ENCODE results near the gene DTX3L.
A peak's percentile ranks its signal among the peaks of the same experiment; 100 is the strongest.

The DTX3L gene

GRCh38 chr3:122564155-122564912 lies at the start of gene DTX3L, which contains the start of gene PARP9:
DTX3L (plus strand) TSS chr3:122564338; CDS start chr3:122564427, 89 bp downstream.
PARP9 (minus strand) TSS chr3:122564300; CDS start chr3:122559620, 4,680 bp downstream.
- peak; percentile 80 to 81 for DNase-seq (ENCODE audit: low read depth in 1 of 2, low spot score in 1 of 2)
- no peak for TF ChIP-seq JUND (IDR thresholded peaks at IDR 0.05; ENCODE audit: low read depth)
- in situ Hi-C loops (cut with HindIII; ENCODE audit: low pct_unique_long_range_greater_than_20kb, low sequenced_read_pairs): no loop called here

GRCh38 chr3:122515020-122515468 lies 49.1 kb upstream of the DTX3L start:
- no peak for TF ChIP-seq JUND (IDR thresholded peaks at IDR 0.05; ENCODE audit: low read depth)
- DNase-seq (ENCODE audit: low read depth in 1 of 2, low spot score in 1 of 2): no peak
- in situ Hi-C loops (cut with HindIII; ENCODE audit: low pct_unique_long_range_greater_than_20kb, low sequenced_read_pairs): no loop called here

GRCh38 chr3:122515870-122516269 lies 48.3 kb upstream of the DTX3L start:
- DNase-seq (ENCODE audit: low read depth in 1 of 2, low spot score in 1 of 2): no peak
- no peak for TF ChIP-seq JUND (IDR thresholded peaks at IDR 0.05; ENCODE audit: low read depth)
- in situ Hi-C loops (cut with HindIII; ENCODE audit: low pct_unique_long_range_greater_than_20kb, low sequenced_read_pairs): no loop called here

GRCh38 chr3:122516846-122517360 lies 47.2 kb upstream of the DTX3L start:
- in situ Hi-C loops (cut with HindIII; ENCODE audit: low pct_unique_long_range_greater_than_20kb, low sequenced_read_pairs): no loop called here
- no peak for TF ChIP-seq JUND (IDR thresholded peaks at IDR 0.05; ENCODE audit: low read depth)
- DNase-seq (ENCODE audit: low read depth in 1 of 2, low spot score in 1 of 2): no peak

- DNase-seq (ENCODE audit: low read depth in 1 of 2, low spot score in 1 of 2): no peak
- in situ Hi-C loops (cut with HindIII; ENCODE audit: low pct_unique_long_range_greater_than_20kb, low sequenced_read_pairs): no loop called here
- TF ChIP-seq JUND (IDR thresholded peaks at IDR 0.05; ENCODE audit: low read depth): no peak
Measured at GRCh38 chr3:122519693-122520092, 44.4 kb upstream of the DTX3L start.

GRCh38 chr3:122520861-122521260 lies 43.3 kb upstream of the DTX3L start:
- in situ Hi-C loops (cut with HindIII; ENCODE audit: low pct_unique_long_range_greater_than_20kb, low sequenced_read_pairs): no loop called here
- no peak for TF ChIP-seq JUND (IDR thresholded peaks at IDR 0.05; ENCODE audit: low read depth)
- peak in 1 of 2 experiments; percentile 61 for DNase-seq (ENCODE audit: low read depth in 1 of 2, low spot score in 1 of 2)

- in situ Hi-C loops (cut with HindIII; ENCODE audit: low pct_unique_long_range_greater_than_20kb, low sequenced_read_pairs): no loop called here
- TF ChIP-seq JUND (IDR thresholded peaks at IDR 0.05; ENCODE audit: low read depth): no peak
- DNase-seq (ENCODE audit: low read depth in 1 of 2, low spot score in 1 of 2): no peak
Measured at GRCh38 chr3:122523317-122523716, 40.8 kb upstream of the DTX3L start.

GRCh38 chr3:122530164-122530563 lies 34.0 kb upstream of the DTX3L start:
- no peak for TF ChIP-seq JUND (IDR thresholded peaks at IDR 0.05; ENCODE audit: low read depth)
- in situ Hi-C loops (cut with HindIII; ENCODE audit: low pct_unique_long_range_greater_than_20kb, low sequenced_read_pairs): no loop called here
- no peak for DNase-seq (ENCODE audit: low read depth in 1 of 2, low spot score in 1 of 2)

GRCh38 chr3:122533480-122533879 lies 30.7 kb upstream of the DTX3L start:
- DNase-seq (ENCODE audit: low read depth in 1 of 2, low spot score in 1 of 2): no peak
- TF ChIP-seq JUND (IDR thresholded peaks at IDR 0.05; ENCODE audit: low read depth): no peak
- in situ Hi-C loops (cut with HindIII; ENCODE audit: low pct_unique_long_range_greater_than_20kb, low sequenced_read_pairs): no loop called here

- peak; percentile 53; the same call in 1 of the 2 replicates for TF ChIP-seq JUND (IDR thresholded peaks at IDR 0.05; ENCODE audit: low read depth)
- peak; percentile 24 to 90 for DNase-seq (ENCODE audit: low read depth in 1 of 2, low spot score in 1 of 2)
- in situ Hi-C loops (cut with HindIII; ENCODE audit: low pct_unique_long_range_greater_than_20kb, low sequenced_read_pairs): no loop called here
Measured at GRCh38 chr3:122533931-122534334, 30.2 kb upstream of the DTX3L start.

- DNase-seq (ENCODE audit: low read depth in 1 of 2, low spot score in 1 of 2): no peak
- in situ Hi-C loops (cut with HindIII; ENCODE audit: low pct_unique_long_range_greater_than_20kb, low sequenced_read_pairs): no loop called here
- no peak for TF ChIP-seq JUND (IDR thresholded peaks at IDR 0.05; ENCODE audit: low read depth)
Measured at GRCh38 chr3:122535964-122536631, 28.0 kb upstream of the DTX3L start.

GRCh38 chr3:122536632-122537001 lies 27.5 kb upstream of the DTX3L start:
- DNase-seq (ENCODE audit: low read depth in 1 of 2, low spot score in 1 of 2): no peak
- no peak for TF ChIP-seq JUND (IDR thresholded peaks at IDR 0.05; ENCODE audit: low read depth)

GRCh38 chr3:122538956-122539490 lies 25.1 kb upstream of the DTX3L start:
- DNase-seq (ENCODE audit: low read depth in 1 of 2, low spot score in 1 of 2): no peak
- in situ Hi-C loops (cut with HindIII; ENCODE audit: low pct_unique_long_range_greater_than_20kb, low sequenced_read_pairs): no loop called here
- TF ChIP-seq JUND (IDR thresholded peaks at IDR 0.05; ENCODE audit: low read depth): no peak

More at GRCh38 chr3:122536632-122537001, 27.5 kb upstream of the DTX3L start:
- in situ Hi-C loops (cut with HindIII; ENCODE audit: low pct_unique_long_range_greater_than_20kb, low sequenced_read_pairs): no loop called here
